K562 (cell line): ENCODE results near the gene KDM4C. TPM values are rescaled to one million over a fixed set of nuclear protein-coding genes. Genes with fewer than 3 reads are reported as not detected.

Experiments
- ARID1B ChIP-seq: fragments of 450-650 bp; IDR thresholded peaks from 2 replicates; pipeline ENCODE4 v1.6.1; 2016; ENCODE audit warnings: antibody characterized with exemption, mild to moderate bottlenecking, inconsistent platforms
- BHLHE40 ChIP-seq: IDR thresholded peaks from 2 replicates; pipeline ENCODE4 v1.6.1; 2011; ENCODE audit warnings: low read length, improper control_type of control experiment
- CBFA2T3 ChIP-seq: fragments of 450-650 bp; IDR thresholded peaks from 2 replicates; pipeline ENCODE4 v1.6.1; 2017
- FOSL1 ChIP-seq: fragments of 200-800 bp; sonication (Bioruptor generic); conservative IDR thresholded peaks from 2 replicates; pipeline ENCODE4 v1.6.1; 2016; ENCODE audit warnings: missing genetic modification characterization, missing compliant biosample characterization
- HDAC2 ChIP-seq: fragments of 450-650 bp; IDR thresholded peaks from 2 replicates; pipeline ENCODE4 v1.6.1; 2016; ENCODE audit warnings: mild to moderate bottlenecking
- KLF16 ChIP-seq: IDR thresholded peaks from 2 replicates; pipeline ENCODE4 v1.6.1; 2016; ENCODE audit warnings: antibody characterized with exemption
- NCOA1 ChIP-seq: fragments of 450-650 bp; IDR thresholded peaks from 2 replicates; pipeline ENCODE4 v1.6.1; 2016; ENCODE audit warnings: low read depth
- NFE2 ChIP-seq: IDR thresholded peaks from 2 replicates; pipeline ENCODE4 v1.6.1; 2014; ENCODE audit warnings: antibody characterized with exemption, low read depth
- NR3C1 ChIP-seq: sonication (generic); formaldehyde crosslinking; IDR thresholded peaks from 2 replicates; pipeline ENCODE4 v1.8.1; 2022; ENCODE audit warnings: missing genetic modification reagents
- SOX6 ChIP-seq: fragments of 450-650 bp; IDR thresholded peaks from 2 replicates; pipeline ENCODE4 v1.6.1; 2014; ENCODE audit warnings: mild to moderate bottlenecking
- SPI1 ChIP-seq: IDR thresholded peaks from 2 replicates; pipeline ENCODE4 v1.6.1; 2011; ENCODE audit warnings: low read depth, low read length, control low read depth, borderline replicate concordance
- TBP ChIP-seq: optimal IDR thresholded peaks from 2 replicates; pipeline ENCODE3; 2011; ENCODE audit warnings: low read depth, low read length, improper control_type of control experiment
- ZNF584 ChIP-seq: fragments of 200-800 bp; sonication (Bioruptor generic); IDR thresholded peaks from 2 replicates; pipeline ENCODE4 v1.6.1; 2016; ENCODE audit warnings: low read depth, mild to moderate bottlenecking, missing genetic modification characterization, missing compliant biosample characterization
- polyA plus RNA-seq, 8 experiments: library from polyadenylated mRNA; depleted of rRNA in 4 of 8; stranded (reverse) in 5 of 8; unstranded in 3 of 8; fragments of >200 nt; fragmentation: Nextera tagmentation in 2 of 8; fragmentation: Illumina TruSeq in 1 of 8; extraction: Ambion mirVana in 2 of 8; extraction: Trizol in 1 of 8; gene quantifications; 2 replicates each; pipeline versions ENCODE4 v1.2.1 to v1.2.3, GENCODE V29; 2011 to 2014; ENCODE audit warnings: inconsistent platforms in 1 of 8, missing spikeins in 1 of 8
- total RNA-seq, 7 experiments: library from RNA; depleted of rRNA in 6 of 7; stranded (reverse); fragments of >200 nt in 6 of 7; fragmentation: Illumina TruSeq in 2 of 7; extraction: Trizol in 2 of 7; gene quantifications; 2 replicates each; pipeline versions ENCODE4 v1.2.1 to v1.2.3, GENCODE V29; 2011 to 2021; ENCODE audit warnings: low replicate concordance in 1 of 7
- TF ChIP-seq, protein P1 (sequence below), 2 experiments: fragments of 150-350 bp in 1 of 2; IDR thresholded peaks; 2 replicates each; pipeline ENCODE4 v1.6.1; 2012 to 2016; ENCODE audit warnings: low read depth in 2 of 2, low read length in 2 of 2, mild to moderate bottlenecking in 1 of 2, moderate library complexity in 1 of 2
- TF ChIP-seq, protein P2 (sequence below): sonication (generic); IDR thresholded peaks from 2 replicates; pipeline ENCODE4 v1.6.1; 2016
- TF ChIP-seq, protein P3 (sequence below): fragments of 450-650 bp; formaldehyde crosslinking; IDR thresholded peaks from 2 replicates; pipeline ENCODE4 v1.4.0; 2020; ENCODE audit warnings: mild to moderate bottlenecking, moderate library complexity
- TF ChIP-seq, protein P4 (sequence below): fragments of 450-650 bp; IDR thresholded peaks from 2 replicates; pipeline ENCODE4 v1.6.1; 2016; ENCODE audit warnings: mild to moderate bottlenecking
- TF ChIP-seq, protein P5 (sequence below): sonication (generic); formaldehyde crosslinking; IDR thresholded peaks from 2 replicates; pipeline ENCODE4 v1.8.1; 2022; ENCODE audit warnings: missing genetic modification reagents

KDM4C gene
- total and polyA plus RNA-seq, 9 of the 15 experiments (the other 6 are each of a cell fraction or from before 2014, with no cell fraction given), result 5.4 to 17.0 (median 12.6) TPM

DNA sequence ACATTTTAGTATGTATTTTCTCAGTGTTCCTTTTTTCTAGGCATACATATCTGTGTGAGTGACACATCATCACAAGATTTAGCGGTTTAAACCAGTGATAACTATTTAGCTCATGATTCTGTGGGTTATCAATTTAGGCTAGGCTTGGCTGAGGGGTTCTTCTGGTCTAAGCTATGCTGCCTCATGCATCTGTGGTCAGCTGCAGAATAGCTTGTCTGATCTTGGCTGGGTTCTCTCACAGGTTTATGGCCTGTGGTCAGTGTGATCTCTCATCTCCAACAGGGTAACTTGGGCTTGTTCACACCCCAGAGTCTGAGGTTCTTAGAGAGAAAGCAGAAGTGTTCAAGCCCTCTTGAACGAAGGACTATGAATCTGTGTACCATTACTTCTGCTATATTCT, 363.3 kb downstream of the KDM4C start (continued):
- TF ChIP-seq, protein P1, sequence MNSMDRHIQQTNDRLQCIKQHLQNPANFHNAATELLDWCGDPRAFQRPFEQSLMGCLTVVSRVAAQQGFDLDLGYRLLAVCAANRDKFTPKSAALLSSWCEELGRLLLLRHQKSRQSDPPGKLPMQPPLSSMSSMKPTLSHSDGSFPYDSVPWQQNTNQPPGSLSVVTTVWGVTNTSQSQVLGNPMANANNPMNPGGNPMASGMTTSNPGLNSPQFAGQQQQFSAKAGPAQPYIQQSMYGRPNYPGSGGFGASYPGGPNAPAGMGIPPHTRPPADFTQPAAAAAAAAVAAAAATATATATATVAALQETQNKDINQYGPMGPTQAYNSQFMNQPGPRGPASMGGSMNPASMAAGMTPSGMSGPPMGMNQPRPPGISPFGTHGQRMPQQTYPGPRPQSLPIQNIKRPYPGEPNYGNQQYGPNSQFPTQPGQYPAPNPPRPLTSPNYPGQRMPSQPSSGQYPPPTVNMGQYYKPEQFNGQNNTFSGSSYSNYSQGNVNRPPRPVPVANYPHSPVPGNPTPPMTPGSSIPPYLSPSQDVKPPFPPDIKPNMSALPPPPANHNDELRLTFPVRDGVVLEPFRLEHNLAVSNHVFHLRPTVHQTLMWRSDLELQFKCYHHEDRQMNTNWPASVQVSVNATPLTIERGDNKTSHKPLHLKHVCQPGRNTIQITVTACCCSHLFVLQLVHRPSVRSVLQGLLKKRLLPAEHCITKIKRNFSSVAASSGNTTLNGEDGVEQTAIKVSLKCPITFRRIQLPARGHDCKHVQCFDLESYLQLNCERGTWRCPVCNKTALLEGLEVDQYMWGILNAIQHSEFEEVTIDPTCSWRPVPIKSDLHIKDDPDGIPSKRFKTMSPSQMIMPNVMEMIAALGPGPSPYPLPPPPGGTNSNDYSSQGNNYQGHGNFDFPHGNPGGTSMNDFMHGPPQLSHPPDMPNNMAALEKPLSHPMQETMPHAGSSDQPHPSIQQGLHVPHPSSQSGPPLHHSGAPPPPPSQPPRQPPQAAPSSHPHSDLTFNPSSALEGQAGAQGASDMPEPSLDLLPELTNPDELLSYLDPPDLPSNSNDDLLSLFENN (IDR thresholded peaks at IDR 0.05; ENCODE audit: low read depth in 2 of 2, low read length in 2 of 2), result no peak
- TF ChIP-seq NCOA1 (no peak), BHLHE40 (0 out of 2 replicates have a peak, but pooled peaks have one; percentile 19), CBFA2T3 (peak; percentile 28; the same call in 1 of the 2 replicates), ZNF584 (CRISPR knock-in tag) (no peak), ARID1B (peak; percentile 10; the same call in 1 of the 2 replicates), KLF16 (no peak), SOX6 (0 out of 2 replicates have a peak, but pooled peaks have one; percentile 19), NR3C1 (CRISPR knock-in tag) (no peak), HDAC2 (0 out of 2 replicates have a peak, but pooled peaks have one; percentile 26), SPI1 (peak; percentile 75), FOSL1 (tag) (peak; percentile 82), NFE2 (peak; percentile 13; the same call in 1 of the 2 replicates), TBP (no peak)
- TF ChIP-seq, protein P2, sequence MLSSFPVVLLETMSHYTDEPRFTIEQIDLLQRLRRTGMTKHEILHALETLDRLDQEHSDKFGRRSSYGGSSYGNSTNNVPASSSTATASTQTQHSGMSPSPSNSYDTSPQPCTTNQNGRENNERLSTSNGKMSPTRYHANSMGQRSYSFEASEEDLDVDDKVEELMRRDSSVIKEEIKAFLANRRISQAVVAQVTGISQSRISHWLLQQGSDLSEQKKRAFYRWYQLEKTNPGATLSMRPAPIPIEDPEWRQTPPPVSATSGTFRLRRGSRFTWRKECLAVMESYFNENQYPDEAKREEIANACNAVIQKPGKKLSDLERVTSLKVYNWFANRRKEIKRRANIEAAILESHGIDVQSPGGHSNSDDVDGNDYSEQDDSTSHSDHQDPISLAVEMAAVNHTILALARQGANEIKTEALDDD, result peak; percentile 91
- TF ChIP-seq, protein P3, sequence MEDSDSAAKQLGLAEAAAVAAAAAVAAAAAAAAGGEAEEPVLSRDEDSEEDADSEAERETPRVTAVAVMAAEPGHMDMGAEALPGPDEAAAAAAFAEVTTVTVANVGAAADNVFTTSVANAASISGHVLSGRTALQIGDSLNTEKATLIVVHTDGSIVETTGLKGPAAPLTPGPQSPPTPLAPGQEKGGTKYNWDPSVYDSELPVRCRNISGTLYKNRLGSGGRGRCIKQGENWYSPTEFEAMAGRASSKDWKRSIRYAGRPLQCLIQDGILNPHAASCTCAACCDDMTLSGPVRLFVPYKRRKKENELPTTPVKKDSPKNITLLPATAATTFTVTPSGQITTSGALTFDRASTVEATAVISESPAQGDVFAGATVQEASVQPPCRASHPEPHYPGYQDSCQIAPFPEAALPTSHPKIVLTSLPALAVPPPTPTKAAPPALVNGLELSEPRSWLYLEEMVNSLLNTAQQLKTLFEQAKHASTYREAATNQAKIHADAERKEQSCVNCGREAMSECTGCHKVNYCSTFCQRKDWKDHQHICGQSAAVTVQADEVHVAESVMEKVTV (CRISPR knock-in tag), result no peak
- TF ChIP-seq, protein P4, sequence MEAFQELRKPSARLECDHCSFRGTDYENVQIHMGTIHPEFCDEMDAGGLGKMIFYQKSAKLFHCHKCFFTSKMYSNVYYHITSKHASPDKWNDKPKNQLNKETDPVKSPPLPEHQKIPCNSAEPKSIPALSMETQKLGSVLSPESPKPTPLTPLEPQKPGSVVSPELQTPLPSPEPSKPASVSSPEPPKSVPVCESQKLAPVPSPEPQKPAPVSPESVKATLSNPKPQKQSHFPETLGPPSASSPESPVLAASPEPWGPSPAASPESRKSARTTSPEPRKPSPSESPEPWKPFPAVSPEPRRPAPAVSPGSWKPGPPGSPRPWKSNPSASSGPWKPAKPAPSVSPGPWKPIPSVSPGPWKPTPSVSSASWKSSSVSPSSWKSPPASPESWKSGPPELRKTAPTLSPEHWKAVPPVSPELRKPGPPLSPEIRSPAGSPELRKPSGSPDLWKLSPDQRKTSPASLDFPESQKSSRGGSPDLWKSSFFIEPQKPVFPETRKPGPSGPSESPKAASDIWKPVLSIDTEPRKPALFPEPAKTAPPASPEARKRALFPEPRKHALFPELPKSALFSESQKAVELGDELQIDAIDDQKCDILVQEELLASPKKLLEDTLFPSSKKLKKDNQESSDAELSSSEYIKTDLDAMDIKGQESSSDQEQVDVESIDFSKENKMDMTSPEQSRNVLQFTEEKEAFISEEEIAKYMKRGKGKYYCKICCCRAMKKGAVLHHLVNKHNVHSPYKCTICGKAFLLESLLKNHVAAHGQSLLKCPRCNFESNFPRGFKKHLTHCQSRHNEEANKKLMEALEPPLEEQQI, result no peak
- TF ChIP-seq, protein P5, sequence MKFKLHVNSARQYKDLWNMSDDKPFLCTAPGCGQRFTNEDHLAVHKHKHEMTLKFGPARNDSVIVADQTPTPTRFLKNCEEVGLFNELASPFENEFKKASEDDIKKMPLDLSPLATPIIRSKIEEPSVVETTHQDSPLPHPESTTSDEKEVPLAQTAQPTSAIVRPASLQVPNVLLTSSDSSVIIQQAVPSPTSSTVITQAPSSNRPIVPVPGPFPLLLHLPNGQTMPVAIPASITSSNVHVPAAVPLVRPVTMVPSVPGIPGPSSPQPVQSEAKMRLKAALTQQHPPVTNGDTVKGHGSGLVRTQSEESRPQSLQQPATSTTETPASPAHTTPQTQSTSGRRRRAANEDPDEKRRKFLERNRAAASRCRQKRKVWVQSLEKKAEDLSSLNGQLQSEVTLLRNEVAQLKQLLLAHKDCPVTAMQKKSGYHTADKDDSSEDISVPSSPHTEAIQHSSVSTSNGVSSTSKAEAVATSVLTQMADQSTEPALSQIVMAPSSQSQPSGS, result no peak
